Hippocampal formation (tissue), 2 donors: ENCODE measurements around the gene YEATS4.

Experiments used
- DNase-seq, 2 donors: peaks; one replicate each; lab custom pipeline; 2025; lab: John Stamatoyannopoulos, UW

The YEATS4 gene

DNA sequence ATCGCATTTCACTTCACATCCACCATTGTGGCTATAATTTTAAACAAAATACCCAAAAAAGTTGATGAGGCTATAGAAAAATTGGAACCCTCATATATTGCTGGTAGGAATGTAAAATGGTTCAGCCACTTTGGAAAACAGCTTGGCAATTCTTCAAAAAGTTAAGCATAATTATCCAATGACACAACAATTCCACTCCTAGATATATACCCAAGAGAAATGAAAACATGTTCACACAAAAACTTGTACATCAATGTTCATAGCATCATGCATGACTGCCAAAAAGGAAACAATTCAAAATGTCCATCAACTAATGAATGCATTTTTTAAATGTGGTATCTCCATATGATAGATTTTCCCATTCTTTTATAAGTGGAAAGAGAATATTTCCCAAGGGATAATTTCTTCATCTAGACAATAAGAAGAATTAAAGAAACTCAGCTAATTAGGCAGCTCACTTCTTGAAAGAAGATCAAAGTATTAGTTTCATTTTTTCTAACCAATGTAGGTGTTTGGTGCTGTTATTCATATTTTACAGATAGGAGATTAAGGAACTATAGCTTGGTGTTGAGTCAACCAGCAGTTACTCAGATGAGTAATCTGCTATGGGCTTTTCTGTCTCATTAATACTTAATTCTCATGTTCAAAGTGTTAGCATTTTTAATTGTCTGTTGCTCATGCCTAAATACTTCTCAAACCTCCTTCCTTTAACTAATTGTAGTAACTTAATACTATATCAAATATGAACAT is 32.8 kb downstream of the YEATS4 start:
- DNase-seq = no peak

DNA sequence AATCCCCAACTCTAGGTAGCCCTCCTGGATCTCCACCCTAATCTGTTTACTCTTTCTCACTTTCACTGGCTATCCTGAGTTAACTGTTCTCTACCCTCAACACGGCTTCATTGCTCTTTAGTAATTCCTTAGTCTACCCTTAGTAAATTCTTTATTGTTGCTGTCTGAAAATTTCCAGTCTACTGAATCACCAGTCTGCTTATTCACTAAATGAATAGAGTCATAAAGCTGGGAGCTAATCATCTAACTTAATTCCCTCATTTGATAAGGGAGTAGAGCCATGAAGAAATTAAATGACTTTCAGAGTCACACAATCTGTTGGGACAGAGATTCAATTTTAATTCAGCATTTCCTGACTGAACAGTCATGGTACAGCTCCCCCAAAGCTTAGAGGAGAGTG is 36.5 kb downstream of the YEATS4 start:
- no peak for DNase-seq

GRCh38 chr12:69396963-69397362 is 37.4 kb downstream of the YEATS4 start:
- DNase-seq = no peak

GRCh38 chr12:69397978-69398377 is 38.4 kb downstream of the YEATS4 start:
- DNase-seq = no peak

DNA sequence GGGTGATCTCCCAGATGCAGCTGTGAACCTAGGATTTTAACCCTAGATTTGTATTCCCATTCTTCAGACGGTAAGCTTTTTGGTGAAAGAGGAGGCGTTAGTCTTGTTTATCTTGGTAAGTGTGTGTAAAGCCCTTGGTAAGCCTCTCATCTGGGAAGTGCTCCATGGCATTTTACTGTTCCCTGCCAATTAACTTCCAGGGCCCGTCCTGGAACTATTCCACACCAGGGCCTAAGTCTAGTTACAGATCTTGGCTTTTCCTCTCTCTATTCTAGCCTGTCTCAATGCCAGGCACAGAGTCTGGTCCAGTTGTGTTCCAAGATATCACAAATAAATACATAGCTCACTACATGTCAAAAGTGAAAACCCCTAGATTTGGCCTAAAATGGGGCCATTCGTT is 42.4 kb downstream of the YEATS4 start:
- no peak for DNase-seq

DNA sequence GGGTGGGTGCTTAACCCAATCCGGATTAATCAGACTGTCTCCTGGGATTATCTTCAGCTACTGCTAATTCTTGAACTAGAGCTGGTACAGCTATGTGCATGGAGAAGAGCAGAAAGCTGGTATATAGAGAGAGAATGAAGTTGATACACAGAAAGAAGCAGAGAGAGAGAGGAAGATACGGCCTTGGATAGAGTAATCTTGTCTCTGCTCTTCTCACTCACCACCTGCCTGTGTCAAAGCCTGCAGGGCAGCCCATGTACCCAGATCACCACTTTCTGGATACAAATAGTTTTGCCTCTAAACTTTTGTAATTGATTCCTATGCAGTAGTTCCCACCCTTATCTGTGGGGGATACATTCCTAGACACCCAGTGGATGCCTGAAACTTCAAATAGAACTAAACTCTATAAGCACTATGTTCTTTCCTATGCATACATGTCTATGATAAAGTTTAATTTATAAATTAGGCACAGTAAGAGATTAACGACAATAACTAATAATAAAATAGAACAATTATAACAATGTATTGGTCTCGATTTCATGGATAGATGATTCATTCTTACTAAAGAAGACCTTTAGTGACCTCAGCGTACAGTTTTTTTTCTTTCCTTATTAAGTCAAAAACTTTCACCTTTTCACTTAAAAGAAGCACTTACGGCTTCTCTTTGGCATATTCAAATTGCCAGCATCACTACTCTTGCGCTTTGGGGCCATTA is 45.5 kb downstream of the YEATS4 start:
- DNase-seq = no peak

GRCh38 chr12:69405566-69405865 is 46.0 kb downstream of the YEATS4 start:
- no peak for DNase-seq

- no peak for DNase-seq
Observed at GRCh38 chr12:69406217-69406616, 46.7 kb downstream of the YEATS4 start.

- DNase-seq = no peak
Observed at GRCh38 chr12:69410571-69410970, 51.0 kb downstream of the YEATS4 start.

- no peak for DNase-seq
Observed at GRCh38 chr12:69412655-69413054, 53.1 kb downstream of the YEATS4 start.

DNA sequence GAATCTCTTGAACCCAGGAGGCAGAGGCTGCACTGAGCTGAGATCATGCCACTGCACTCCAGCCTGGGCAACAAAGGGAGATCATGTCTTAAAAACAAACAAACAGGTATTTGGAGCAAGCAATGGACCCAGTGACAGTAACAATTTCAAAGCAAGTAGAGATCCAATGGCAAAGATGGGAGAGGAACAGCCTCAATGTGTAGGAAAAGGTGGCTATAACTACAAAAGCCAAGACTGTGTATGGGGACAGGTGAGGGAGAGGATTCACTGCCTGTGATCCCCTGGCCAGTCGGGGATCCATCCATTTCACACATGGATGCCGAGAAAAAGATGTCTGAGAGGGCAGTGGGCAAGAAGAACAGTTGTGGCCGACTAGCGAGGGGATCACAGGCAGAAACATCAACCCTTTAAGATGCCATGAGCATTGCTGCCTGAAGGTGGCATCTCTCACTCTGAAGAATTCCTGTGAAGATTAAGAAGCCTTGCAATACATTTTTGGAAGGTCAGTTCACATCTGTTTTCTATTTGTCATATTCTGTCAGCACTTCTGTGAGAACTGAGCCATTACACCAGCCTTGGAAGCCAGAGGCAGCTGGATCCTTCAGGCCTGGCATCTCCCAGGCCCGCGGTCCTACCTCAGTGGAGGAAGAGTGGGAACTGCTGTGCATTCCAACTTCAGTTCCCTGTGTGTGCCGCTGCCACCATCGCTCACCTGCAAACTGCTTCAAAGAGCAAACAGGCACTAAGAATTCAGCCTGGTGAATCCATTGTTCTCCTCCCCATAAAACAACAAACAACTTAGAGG is 56.1 kb downstream of the YEATS4 start:
- DNase-seq = peak; percentile 32 to 52

- DNase-seq = no peak
Observed at GRCh38 chr12:69417231-69417630, 57.7 kb downstream of the YEATS4 start.

DNA sequence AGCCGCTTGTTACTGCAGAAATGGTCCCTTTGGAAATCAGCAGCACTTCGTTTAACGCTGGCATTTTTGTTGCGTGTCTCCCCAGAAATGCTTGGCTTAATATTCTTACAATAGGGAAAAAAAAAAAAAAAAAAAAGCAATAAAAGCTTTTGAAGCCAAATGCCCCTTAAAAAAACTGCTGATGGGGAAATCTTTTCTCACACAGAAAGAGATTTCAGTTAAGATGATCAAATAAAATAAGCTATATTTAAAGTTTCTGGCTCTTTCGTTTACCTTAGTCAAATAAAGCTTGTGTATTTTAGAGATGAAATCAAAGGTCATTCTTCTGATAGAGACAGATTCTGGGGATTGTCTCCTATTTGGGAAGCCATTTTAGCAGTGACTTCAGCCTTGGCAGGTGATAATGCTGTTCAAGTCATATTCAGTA is 58.2 kb downstream of the YEATS4 start:
- no peak for DNase-seq

- no peak for DNase-seq
Observed at GRCh38 chr12:69419701-69420100, 60.2 kb downstream of the YEATS4 start.

GRCh38 chr12:69421548-69421947 is 62.0 kb downstream of the YEATS4 start:
- DNase-seq = no peak

- DNase-seq = no peak
Observed at GRCh38 chr12:69423037-69423905, 63.7 kb downstream of the YEATS4 start.

DNA sequence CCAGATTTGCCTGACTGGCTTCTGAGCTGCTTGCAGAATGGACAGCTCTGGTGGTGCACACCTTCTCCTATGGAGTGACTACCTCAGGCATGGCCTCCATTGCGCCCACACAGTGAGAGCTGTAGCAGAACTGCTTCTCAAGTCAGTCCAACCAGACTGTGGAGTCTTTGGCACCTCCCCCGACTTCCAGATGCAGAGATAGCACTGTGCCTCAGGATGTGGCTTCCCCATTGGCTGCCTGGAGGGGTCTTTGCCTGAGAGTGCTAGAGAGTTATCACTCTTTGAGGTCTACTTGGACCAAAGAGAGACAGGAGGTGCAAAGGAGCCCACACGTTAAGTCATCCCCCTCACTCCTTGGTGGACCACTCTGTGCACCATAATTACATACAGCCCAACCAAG is 65.9 kb downstream of the YEATS4 start:
- DNase-seq = no peak

- DNase-seq = no peak
Observed at GRCh38 chr12:69428351-69429073, 69.0 kb downstream of the YEATS4 start.

- DNase-seq = peak in 1 of 2 donors; percentile 19
Observed at GRCh38 chr12:69430942-69431590, 71.5 kb downstream of the YEATS4 start.

DNA sequence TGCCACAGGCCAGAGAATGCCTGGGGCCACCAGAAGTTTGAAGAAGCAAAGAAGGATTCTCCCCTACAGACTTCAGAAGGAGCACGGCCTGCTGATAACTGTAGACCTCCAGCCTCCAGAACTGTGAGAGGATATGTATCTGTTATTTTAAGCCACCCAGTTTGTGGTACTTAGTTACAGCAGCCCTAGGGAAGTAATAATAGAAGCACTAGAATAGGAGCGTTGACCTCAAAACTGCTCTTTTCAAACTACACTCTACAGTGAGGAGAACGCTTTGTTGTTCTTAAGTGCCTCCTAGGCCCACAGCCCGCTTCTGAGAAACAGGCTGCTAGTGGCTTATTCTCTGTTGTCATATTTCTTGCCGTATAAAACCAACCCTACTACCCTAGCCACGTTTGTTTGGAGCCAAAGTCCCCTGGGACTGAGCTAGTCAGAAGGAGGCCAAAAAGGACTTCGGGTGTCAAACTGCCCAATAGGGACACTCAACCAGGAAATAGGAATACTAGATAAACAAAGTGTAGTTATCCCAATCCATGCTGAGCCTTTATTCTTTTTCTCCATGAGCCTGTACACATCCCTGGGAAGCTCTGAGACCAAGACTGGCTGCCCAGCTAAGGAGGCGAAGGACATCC is 72.2 kb downstream of the YEATS4 start:
- DNase-seq = no peak
